Gastroesophageal sphincter (tissue), 4 donors: ENCODE measurements around the gene IST1. TPM values are rescaled to one million over a fixed set of nuclear protein-coding genes. Genes with fewer than 3 reads are reported as not detected.
A peak's percentile ranks its signal among the peaks of the same experiment; 100 is the strongest.
"Not testable (repeated sequence)": the region's sequence is repeated elsewhere in the genome, so short reads cannot be mapped to it uniquely, and the experiment has no call there.

Experiments
- ATAC-seq: fragments of 150-250 bp; one replicate; pipeline ENCODE4 v1.9.1; 2016; ENCODE audit warnings: mild to moderate bottlenecking, moderate library complexity
- H3K27ac ChIP-seq, 4 donors: fragments of 200-600 bp; sonication (generic) in 3 of 4; 1 replicate in 3 of 4; 2 replicates in 1 of 4; pipeline ENCODE4 v1.5.1; 2016 to 2019
- H3K27me3 ChIP-seq: fragments of 200-600 bp; sonication (generic); one replicate; pipeline ENCODE4 v1.5.1; 2019
- H3K36me3 ChIP-seq, 2 donors: fragments of 200-600 bp; sonication (generic); one replicate each; pipeline ENCODE4 v1.5.1; 2019; ENCODE audit warnings: control low read depth in 1 of 2
- H3K4me1 ChIP-seq, 3 donors: fragments of 200-600 bp; sonication (generic); 1 replicate in 2 of 3; 2 replicates in 1 of 3; pipeline ENCODE4 v1.5.1; 2016 to 2019; ENCODE audit warnings: control low read depth in 2 of 3
- H3K4me3 ChIP-seq, 2 donors: fragments of 200-600 bp; sonication (generic); one replicate each; pipeline ENCODE4 v1.5.1; 2019; ENCODE audit warnings: mild to moderate bottlenecking in 1 of 2, moderate library complexity in 1 of 2
- H3K9me3 ChIP-seq, 3 donors: fragments of 200-600 bp; sonication (generic); one replicate each; pipeline ENCODE4 v1.5.1; 2017 to 2019; ENCODE audit warnings: control low read depth in 2 of 3
- EP300 ChIP-seq: sonication (generic); formaldehyde crosslinking; IDR thresholded peaks from one replicate; pipeline ENCODE4 v1.6.1; 2017; ENCODE audit warnings: antibody characterized with exemption, mild to moderate bottlenecking
- POLR2A ChIP-seq, 2 donors: fragments of 450-650 bp; IDR thresholded peaks; one replicate each; pipeline ENCODE4 v1.6.1; 2017; ENCODE audit warnings: antibody characterized with exemption in 2 of 2, mild to moderate bottlenecking in 2 of 2, moderate library complexity in 1 of 2
- POLR2AphosphoS5 ChIP-seq: sonication (generic); formaldehyde crosslinking; IDR thresholded peaks from one replicate; pipeline ENCODE4 v1.6.1; 2017; ENCODE audit warnings: antibody characterized with exemption
- WGBS, 2 donors: methylation state at CpG; one replicate each; pipeline ENCODE4 v1.1.5; 2018; ENCODE audit warnings: low coverage in 1 of 2; 5-methylcytosine and 5-hydroxymethylcytosine counted together
- total RNA-seq, 4 donors: library from RNA; depleted of rRNA; stranded (reverse); fragments of >200 nt; gene quantifications; one replicate each; pipeline ENCODE4 v1.1.0, GENCODE V29; 2016
- TF ChIP-seq, protein P1 (sequence below), 4 experiments: fragments of 200-600 bp in 2 of 4; fragments of 450-650 bp in 2 of 4; sonication (generic) in 1 of 4; IDR thresholded peaks; one replicate each; pipeline ENCODE4 v1.5.1; 2017 to 2019; ENCODE audit warnings: antibody characterized with exemption in 4 of 4, mild to moderate bottlenecking in 2 of 4, moderate library complexity in 2 of 4

Gene IST1
- total RNA-seq, 4 donors from 2014 or later, result 156 to 202 (median 189) TPM

DNA sequence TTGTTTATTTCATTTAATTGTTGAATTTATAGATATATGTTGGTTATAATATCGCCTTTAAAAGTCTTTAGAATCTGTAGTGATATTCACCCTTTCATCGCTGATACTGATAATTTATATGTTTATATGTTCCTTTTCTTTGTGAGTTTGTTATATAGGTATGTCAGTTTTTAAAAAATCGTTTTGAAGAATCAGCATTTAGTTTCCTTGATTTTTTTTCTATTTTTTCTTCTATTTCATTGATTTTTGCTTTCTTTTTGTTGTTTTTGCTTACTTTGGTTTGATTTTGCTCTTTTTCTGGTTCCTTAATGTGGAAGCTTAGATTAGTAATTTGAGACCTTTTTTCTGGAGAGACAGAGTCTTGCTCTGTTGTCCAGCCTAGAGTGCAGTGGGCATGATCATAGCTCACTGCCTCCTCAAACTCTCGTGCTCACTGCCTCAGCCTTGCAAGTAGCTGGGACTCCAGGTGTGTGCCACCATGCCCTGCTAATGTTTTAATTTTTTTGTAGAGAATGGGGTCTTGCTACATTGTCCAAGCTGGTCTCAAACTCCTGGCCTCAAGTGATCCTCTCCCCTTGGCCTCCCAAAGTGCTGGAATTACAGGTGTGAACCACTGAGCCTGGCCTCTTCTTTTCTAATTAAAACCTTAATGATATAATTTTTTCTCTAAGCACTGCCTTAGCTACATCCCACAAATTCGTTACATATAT lies 7.5 kb downstream of the IST1 start:
- Histone ChIP-seq H3K27me3 (no peaks in the 10 kb centered on the region), H3K4me1 (peaks cover 0 to 76% (median 10%) of the 10 kb centered on the region in 3 donors), H3K9me3 (no peaks in the 10 kb centered on the region), H3K27ac (no peak overlapping the region), H3K36me3 (no peaks in the 10 kb centered on the region), H3K4me3 (no peak overlapping the region)
- ATAC-seq, result no peak
- TF ChIP-seq POLR2A (IDR thresholded peaks at IDR 0.05) (no peak), POLR2AphosphoS5 (no peak), EP300 (no peak)
- TF ChIP-seq, protein P1, sequence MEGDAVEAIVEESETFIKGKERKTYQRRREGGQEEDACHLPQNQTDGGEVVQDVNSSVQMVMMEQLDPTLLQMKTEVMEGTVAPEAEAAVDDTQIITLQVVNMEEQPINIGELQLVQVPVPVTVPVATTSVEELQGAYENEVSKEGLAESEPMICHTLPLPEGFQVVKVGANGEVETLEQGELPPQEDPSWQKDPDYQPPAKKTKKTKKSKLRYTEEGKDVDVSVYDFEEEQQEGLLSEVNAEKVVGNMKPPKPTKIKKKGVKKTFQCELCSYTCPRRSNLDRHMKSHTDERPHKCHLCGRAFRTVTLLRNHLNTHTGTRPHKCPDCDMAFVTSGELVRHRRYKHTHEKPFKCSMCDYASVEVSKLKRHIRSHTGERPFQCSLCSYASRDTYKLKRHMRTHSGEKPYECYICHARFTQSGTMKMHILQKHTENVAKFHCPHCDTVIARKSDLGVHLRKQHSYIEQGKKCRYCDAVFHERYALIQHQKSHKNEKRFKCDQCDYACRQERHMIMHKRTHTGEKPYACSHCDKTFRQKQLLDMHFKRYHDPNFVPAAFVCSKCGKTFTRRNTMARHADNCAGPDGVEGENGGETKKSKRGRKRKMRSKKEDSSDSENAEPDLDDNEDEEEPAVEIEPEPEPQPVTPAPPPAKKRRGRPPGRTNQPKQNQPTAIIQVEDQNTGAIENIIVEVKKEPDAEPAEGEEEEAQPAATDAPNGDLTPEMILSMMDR (IDR thresholded peaks at IDR 0.05), result no peak
- WGBS, 2 donors, result 79 to 80% methylated on average over 5 of the region's 5 CpGs

DNA sequence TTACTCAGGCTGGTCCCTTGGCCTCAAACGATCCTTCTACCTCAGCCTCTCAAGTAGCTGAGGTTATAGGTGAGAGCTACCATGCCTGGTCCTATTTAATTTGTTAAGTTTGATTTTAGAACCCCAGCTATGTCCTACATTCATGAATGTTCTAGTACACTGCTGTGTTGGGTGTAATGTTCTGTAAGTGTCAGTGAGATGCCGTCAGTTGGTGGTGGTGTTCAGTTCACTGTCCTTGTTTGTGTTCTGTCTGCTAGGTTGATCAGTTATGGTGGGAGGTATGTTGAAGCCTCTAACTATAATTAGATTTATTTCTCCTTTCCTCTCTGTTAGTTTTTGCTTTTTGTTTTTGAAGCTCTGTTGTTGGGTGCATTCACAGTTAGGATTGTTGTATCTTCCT lies 8.3 kb downstream of the IST1 start:
- TF ChIP-seq, protein P1 (IDR thresholded peaks at IDR 0.05), result no peak
- no peak for TF ChIP-seq EP300
- no peak for TF ChIP-seq POLR2A (IDR thresholded peaks at IDR 0.05)
- no peak for TF ChIP-seq POLR2AphosphoS5
- no peak for ATAC-seq

DNA sequence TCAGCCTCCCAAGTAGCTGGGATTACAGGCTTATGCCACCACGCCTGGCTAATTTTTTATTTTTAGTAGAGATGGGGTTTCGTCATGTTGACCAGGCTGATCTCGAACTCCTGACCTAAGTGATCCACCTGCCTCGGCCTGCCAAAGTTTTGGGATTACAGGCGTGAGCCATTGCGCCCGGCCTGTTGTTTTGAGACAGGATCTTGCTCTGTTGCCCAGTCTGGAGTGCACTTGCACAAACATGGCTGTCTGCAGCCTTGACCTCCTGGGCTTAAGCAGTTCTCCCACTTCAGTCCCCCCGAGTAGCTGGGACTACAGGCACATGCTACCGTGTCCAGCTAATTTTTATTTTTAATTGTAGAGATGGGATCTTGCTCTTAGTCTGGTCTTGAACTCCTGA lies 8.9 kb downstream of the IST1 start:
- Histone ChIP-seq H3K9me3 (no peaks in the 10 kb centered on the region), H3K4me1 (peaks cover 0 to 75% (median 5%) of the 10 kb centered on the region in 3 donors), H3K27me3 (no peaks in the 10 kb centered on the region), H3K4me3 (no peak overlapping the region), H3K27ac (peak overlapping the region in 1 of 4 donors; percentile 17), H3K36me3 (no peaks in the 10 kb centered on the region)
- no peak for ATAC-seq
- TF ChIP-seq POLR2A (IDR thresholded peaks at IDR 0.05) (no peak), EP300 (no peak)
- WGBS, 2 donors, result 90 to 94% methylated on average over 2 to 7 of the region's 9 CpGs

More for the DNA sequence above, 8.3 kb downstream of the IST1 start:
- Histone ChIP-seq H3K4me1 (peaks cover 0 to 76% (median 10%) of the 10 kb centered on the region in 3 donors), H3K36me3 (no peaks in the 10 kb centered on the region), H3K4me3 (no peak overlapping the region), H3K27me3 (no peaks in the 10 kb centered on the region), H3K9me3 (no peaks in the 10 kb centered on the region), H3K27ac (peak overlapping the region in 1 of 4 donors; percentile 17)
- 57 to 80% methylated on average over 2 of the region's 2 CpGs for WGBS, 2 donors

DNA sequence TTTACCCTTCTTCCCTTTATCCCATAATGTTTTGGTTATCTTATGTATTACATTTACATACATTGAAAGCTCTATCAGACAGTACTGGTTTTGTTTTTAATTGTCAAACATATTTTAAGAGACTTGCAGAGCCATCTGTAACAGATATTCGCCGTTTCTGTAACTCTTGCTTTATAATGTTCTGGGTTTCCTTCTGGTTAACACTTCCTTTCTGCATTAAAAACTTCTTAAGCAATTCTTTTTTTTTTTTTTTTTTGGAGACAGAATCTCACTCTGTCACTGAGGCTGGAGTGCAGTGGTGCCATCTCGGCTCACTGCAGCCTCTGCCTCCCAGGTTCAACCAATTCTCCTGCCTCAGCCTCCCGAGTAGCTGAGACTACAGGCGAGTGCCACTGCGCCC lies 10.4 kb downstream of the IST1 start:
- H3K27me3 ChIP-seq, H3K4me3 ChIP-seq, H3K27ac ChIP-seq, ATAC-seq, H3K9me3 ChIP-seq, H3K36me3 ChIP-seq: not testable (repeated sequence)
- 71 to 82% methylated on average over 3 of the region's 6 CpGs for WGBS, 2 donors
- H3K4me1 ChIP-seq, result peaks cover 0 to 75% (median 5%) of the 10 kb centered on the region in 3 donors

DNA sequence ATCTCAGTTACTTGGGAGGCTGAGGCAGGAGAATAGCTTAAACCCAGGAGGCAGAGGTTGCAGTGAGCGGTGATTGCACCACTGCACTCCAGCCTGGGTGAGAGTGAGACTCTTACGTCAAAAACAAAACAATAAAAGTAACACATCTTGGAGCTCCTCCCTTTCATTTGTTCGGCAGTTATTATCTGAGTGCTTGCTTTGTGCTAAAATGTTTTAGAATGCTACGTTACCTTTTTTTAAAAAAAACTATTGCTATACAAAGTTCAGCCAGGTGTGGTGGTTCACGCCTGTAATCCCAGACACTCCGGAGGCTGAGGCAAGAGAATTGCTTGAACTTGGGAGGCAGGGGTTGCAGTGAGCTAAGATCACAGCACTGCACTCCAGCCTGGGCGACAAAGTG lies 15.8 kb downstream of the IST1 start:
- Histone ChIP-seq H3K27ac (no peak overlapping the region), H3K27me3 (no peaks in the 10 kb centered on the region), H3K4me3 (no peak overlapping the region), H3K4me1 (peaks cover 0 to 78% (median 9%) of the 10 kb centered on the region in 3 donors), H3K36me3 (peaks cover 0 to 5% of the 10 kb centered on the region in 2 donors), H3K9me3 (no peaks in the 10 kb centered on the region)
- TF ChIP-seq, protein P1 (IDR thresholded peaks at IDR 0.05), result no peak
- TF ChIP-seq POLR2AphosphoS5 (no peak), POLR2A (IDR thresholded peaks at IDR 0.05) (no peak), EP300 (no peak)
- no peak for ATAC-seq
- 76 to 77% methylated on average over 7 of the region's 7 CpGs for WGBS, 2 donors
